NCI-H2081 treated with DMSO at 0.1 percent for 48 hours (cell line): ENCODE data around the gene BRINP2.

Experiments used
- DNase-seq: peaks from one replicate; lab custom pipeline; 2025; lab: John Stamatoyannopoulos, UW

BRINP2 gene

GRCh38 chr1:177223359-177223758 lies 52.6 kb downstream of the BRINP2 start:
- DNase-seq: no peak

- no peak for DNase-seq
Measured at GRCh38 chr1:177227978-177228692, 57.4 kb downstream of the BRINP2 start.

GRCh38 chr1:177228693-177229065 lies 57.9 kb downstream of the BRINP2 start:
- no peak for DNase-seq

DNA sequence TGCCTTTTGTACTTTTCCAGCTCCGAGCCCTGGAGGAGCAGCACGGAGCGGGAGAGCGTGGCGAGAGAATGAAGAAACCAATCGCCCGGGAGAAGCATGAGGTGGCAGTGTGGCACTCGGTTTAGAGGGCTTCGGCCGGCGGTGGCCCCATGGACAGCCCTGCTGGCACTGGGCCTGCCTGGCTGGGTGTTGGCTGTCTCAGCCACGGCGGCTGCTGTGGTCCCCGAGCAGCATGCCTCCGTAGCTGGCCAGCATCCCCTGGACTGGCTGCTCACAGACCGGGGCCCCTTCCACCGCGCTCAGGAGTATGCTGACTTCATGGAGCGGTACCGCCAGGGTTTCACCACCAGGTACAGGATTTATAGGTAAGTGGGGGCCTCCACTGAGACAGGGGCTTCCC lies 59.0 kb downstream of the BRINP2 start:
- no peak for DNase-seq

GRCh38 chr1:177230228-177231016 lies 59.7 kb downstream of the BRINP2 start:
- no peak for DNase-seq

- no peak for DNase-seq
Measured at GRCh38 chr1:177235350-177235749, 64.6 kb downstream of the BRINP2 start.

GRCh38 chr1:177236962-177237361 lies 66.2 kb downstream of the BRINP2 start:
- no peak for DNase-seq

- no peak for DNase-seq
Measured at GRCh38 chr1:177238967-177239366, 68.2 kb downstream of the BRINP2 start.

DNA sequence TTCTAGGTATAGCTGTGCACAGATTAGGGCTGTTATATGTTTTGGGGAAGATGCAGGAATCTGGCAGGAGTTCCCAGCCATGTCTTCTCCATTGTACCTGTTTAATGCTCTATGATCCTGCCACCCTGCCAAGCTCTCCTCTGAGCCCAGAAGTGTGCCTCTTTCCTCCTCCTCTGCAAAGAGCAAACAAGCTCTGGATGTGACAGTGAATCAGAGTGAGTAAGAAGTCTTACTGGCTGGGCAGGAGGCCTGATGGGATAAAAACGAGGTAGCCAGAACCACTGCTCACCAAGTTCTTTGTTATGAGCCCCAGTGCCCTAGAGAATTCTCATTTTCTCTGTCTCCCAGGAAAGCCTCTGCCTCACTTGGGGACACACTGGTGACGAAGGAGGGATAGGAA lies 69.0 kb downstream of the BRINP2 start:
- DNase-seq: no peak

DNA sequence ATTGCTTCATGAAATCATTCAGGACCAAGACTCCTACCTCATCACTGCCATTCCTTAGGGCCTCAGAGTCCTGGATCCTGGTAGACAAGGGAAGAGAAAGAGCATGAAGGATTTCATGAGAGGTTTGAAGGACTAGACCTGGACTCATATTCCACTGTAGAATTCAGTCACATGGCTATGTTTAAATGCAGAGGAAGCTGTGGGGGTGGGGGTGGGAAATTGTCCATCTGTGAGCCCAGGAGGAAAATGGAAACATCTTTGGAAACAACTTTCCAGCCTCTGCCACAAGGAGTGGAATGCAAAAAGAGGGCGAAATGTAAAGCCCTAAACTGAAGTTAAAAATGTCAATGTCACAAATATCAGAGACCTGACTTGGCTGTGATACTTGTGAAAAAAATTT lies 73.0 kb downstream of the BRINP2 start:
- no peak for DNase-seq

- DNase-seq: no peak
Measured at GRCh38 chr1:177246710-177247580, 76.2 kb downstream of the BRINP2 start.

DNA sequence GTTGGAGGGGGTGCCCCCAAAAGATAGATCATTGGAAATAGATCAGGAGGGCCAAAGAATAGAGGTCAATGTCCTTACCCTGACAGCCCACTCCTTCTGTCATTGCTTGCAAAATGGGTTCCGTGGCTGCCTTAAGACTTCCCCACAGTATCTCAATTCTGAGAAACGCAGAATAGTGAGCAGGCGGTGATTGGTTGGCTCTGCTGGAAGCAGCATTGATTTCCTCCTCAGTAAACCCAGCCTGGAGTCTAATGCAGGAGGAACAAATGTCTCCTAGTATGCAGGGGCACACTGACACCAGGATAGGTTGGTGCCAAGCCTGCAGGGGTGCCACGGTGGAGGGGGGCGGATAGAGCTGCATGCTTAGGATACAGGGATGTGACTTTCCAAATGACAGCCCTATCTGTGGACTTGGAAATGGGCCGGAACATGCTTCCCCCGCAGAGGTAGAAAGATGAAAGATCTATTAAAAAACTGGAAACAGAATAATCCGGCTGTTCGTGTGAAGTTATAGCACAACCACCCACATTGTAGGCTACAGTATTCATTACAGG lies 76.9 kb downstream of the BRINP2 start:
- DNase-seq: no peak

DNA sequence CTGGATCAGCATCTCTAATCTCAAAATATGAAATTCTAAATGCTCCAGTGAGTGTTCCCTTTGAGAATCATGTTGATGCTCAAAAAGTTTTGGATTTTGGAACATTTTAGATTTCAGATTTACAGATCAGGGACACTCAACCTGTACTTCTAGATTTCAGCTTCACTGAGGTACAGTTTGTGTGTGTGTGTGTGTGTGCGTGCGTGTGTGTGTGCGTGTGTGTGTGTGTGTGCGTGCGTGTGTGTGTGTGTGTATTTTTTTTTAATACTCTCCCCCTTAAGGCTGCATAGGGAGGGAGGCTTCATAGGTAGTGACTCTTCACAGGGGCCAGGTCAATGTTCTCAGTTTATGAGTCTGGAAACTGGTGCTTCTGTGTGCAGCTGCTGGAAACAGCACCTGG lies 77.5 kb downstream of the BRINP2 start:
- no peak for DNase-seq

GRCh38 chr1:177249231-177249630 lies 78.5 kb downstream of the BRINP2 start:
- DNase-seq: no peak

- DNase-seq: no peak
Measured at GRCh38 chr1:177252877-177253276, 82.1 kb downstream of the BRINP2 start.

GRCh38 chr1:177255411-177255810 lies 84.7 kb downstream of the BRINP2 start:
- no peak for DNase-seq

DNA sequence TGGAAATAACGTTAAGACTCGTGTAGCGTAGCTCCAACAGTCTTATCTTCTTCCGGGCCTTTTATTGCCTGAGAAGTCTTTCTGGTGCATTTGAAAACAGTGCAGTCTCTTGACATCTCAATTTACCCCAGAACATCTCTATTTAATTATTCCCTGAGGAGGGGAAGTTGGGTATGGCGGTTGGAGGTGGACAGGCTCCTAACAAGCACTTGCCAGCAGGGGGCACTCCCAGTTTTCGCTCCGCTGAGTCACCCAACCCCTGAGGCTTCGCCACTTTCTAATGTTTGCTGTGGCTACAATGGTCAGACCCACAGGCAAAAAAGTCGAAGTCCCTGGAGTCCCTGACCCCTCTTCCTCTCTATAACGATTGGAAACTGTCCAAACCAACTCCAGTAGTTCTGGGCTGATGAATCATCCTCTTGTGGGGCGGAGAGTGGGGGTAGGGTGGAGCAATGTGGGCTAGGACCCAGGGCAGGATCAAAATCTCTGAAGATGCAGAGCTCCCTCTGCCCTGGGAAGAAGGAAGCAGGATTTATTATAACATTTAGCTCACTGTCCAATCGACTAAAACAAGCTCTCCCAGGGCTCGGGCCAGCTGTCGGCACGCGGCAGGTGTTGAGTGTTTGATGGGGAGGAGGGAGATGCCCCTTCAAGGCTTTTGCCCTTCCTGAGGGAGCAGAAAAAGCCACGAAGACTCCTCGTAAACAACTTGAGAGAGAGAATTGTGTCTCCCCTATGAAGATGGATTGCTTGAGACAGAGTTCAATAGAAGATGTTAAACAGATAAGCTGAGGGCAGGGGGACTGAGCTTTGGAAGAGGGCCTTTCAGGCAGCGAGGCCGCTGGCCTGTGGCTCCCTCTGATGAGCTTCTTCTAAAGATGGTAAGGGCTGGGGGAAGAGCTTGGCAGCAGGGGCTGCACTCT lies 85.7 kb downstream of the BRINP2 start:
- no peak for DNase-seq

DNA sequence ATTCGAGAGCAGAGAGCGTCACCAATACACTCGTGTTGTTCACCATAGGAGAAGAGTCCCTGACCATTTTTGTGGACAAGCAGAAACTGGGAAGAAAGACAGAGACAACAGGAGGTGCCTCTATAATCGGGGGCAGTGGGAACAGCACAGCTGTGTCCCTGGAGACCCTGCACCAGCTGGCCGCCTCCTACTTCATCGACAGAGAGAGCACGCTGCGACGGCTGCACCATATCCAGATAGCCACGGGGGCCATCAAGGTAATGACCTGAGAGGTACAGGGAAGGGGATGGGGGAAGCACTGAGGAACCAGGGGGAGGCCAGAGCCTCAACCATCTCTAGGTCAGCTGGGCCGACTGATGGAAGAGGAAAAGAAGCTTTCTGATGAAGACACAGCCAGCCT lies 86.4 kb downstream of the BRINP2 start:
- no peak for DNase-seq

- DNase-seq: no peak
Measured at GRCh38 chr1:177257576-177257975, 86.8 kb downstream of the BRINP2 start.

- DNase-seq: no peak
Measured at GRCh38 chr1:177270863-177271262, 100.1 kb downstream of the BRINP2 start.

- DNase-seq: no peak
Measured at GRCh38 chr1:177273141-177273540, 102.4 kb downstream of the BRINP2 start.
